ENCODE results near the gene LRP3.

The LRP3 gene

GRCh38 chr19:33226550-33227241 lies 32.6 kb downstream of the LRP3 start:
- Histone ChIP-seq H3K4me1 (ENCODE audit: insufficient read depth, low read length, severe bottlenecking) (no peaks in the 10 kb centered on the region), H3K9me2 (ENCODE audit: low read depth, low read length) (no peaks in the 10 kb centered on the region), H2AFZ (ENCODE audit: low read length) (no peak overlapping the region), H3K4me3 (ENCODE audit: low read depth, low read length, poor library complexity, severe bottlenecking) (no peak overlapping the region), H3K9me3 (ENCODE audit: low read length) (peaks cover 8% of the 10 kb centered on the region; the same call in 1 of the 2 replicates), H3K9ac (ENCODE audit: low read length) (no peak overlapping the region), H3F3A (ENCODE audit: insufficient read depth, low read length) (no peaks in the 10 kb centered on the region), H3K36me3 (ENCODE audit: insufficient read depth, low read length) (no peaks in the 10 kb centered on the region), H3K4me2 (ENCODE audit: low read length) (no peak overlapping the region), H3K27me3 (ENCODE audit: insufficient read depth, low read length) (no peaks in the 10 kb centered on the region), H3K27ac (ENCODE audit: low read depth, low read length, poor library complexity, severe bottlenecking) (no peak overlapping the region), H4K20me1 (ENCODE audit: insufficient read depth, low read length) (no peaks in the 10 kb centered on the region), H3K79me2 (ENCODE audit: insufficient read depth, low read length) (no peaks in the 10 kb centered on the region)
- TF ChIP-seq EZH2 (IDR thresholded peaks at IDR 0.05; ENCODE audit: borderline replicate concordance, low read length) (no peak), CTCF (IDR thresholded peaks at IDR 0.05; ENCODE audit: low read length) (no peak)

- Histone ChIP-seq H3K79me2 (ENCODE audit: insufficient read depth, low read length) (no peaks in the 10 kb centered on the region), H3K4me3 (ENCODE audit: low read depth, low read length, poor library complexity, severe bottlenecking) (no peak overlapping the region), H3K9me2 (ENCODE audit: low read depth, low read length) (no peaks in the 10 kb centered on the region), H3K9me3 (ENCODE audit: low read length) (peaks cover 8% of the 10 kb centered on the region; the same call in 1 of the 2 replicates), H3F3A (ENCODE audit: insufficient read depth, low read length) (no peaks in the 10 kb centered on the region), H3K27me3 (ENCODE audit: insufficient read depth, low read length) (no peaks in the 10 kb centered on the region), H4K20me1 (ENCODE audit: insufficient read depth, low read length) (no peaks in the 10 kb centered on the region), H2AFZ (ENCODE audit: low read length) (no peak overlapping the region), H3K36me3 (ENCODE audit: insufficient read depth, low read length) (no peaks in the 10 kb centered on the region), H3K27ac (ENCODE audit: low read depth, low read length, poor library complexity, severe bottlenecking) (no peak overlapping the region), H3K4me1 (ENCODE audit: insufficient read depth, low read length, severe bottlenecking) (no peaks in the 10 kb centered on the region), H3K4me2 (ENCODE audit: low read length) (no peak overlapping the region), H3K9ac (ENCODE audit: low read length) (no peak overlapping the region)
- TF ChIP-seq EZH2 (IDR thresholded peaks at IDR 0.05; ENCODE audit: borderline replicate concordance, low read length) (no peak), CTCF (IDR thresholded peaks at IDR 0.05; ENCODE audit: low read length) (no peak)
Measured at GRCh38 chr19:33227242-33227650, 33.1 kb downstream of the LRP3 start.

GRCh38 chr19:33227870-33228599 lies 33.9 kb downstream of the LRP3 start:
- H3K9ac ChIP-seq (ENCODE audit: low read length), result no peak overlapping the region
- peaks cover 8% of the 10 kb centered on the region; the same call in 1 of the 2 replicates for H3K9me3 ChIP-seq (ENCODE audit: low read length)
- H2AFZ ChIP-seq (ENCODE audit: low read length), result no peak overlapping the region
- no peak for TF ChIP-seq CTCF (IDR thresholded peaks at IDR 0.05; ENCODE audit: low read length)
- no peak for TF ChIP-seq EZH2 (IDR thresholded peaks at IDR 0.05; ENCODE audit: borderline replicate concordance, low read length)
- H3K27ac ChIP-seq (ENCODE audit: low read depth, low read length, poor library complexity, severe bottlenecking), result no peak overlapping the region
- no peak overlapping the region for H3K4me3 ChIP-seq (ENCODE audit: low read depth, low read length, poor library complexity, severe bottlenecking)
- H3F3A ChIP-seq (ENCODE audit: insufficient read depth, low read length), result no peaks in the 10 kb centered on the region
- no peaks in the 10 kb centered on the region; the same call in 1 of the 2 replicates for H3K27me3 ChIP-seq (ENCODE audit: insufficient read depth, low read length)
- no peaks in the 10 kb centered on the region for H3K36me3 ChIP-seq (ENCODE audit: insufficient read depth, low read length)
- H3K4me2 ChIP-seq (ENCODE audit: low read length), result no peak overlapping the region
- H3K79me2 ChIP-seq (ENCODE audit: insufficient read depth, low read length), result no peaks in the 10 kb centered on the region
- H3K9me2 ChIP-seq (ENCODE audit: low read depth, low read length), result no peaks in the 10 kb centered on the region
- no peaks in the 10 kb centered on the region for H3K4me1 ChIP-seq (ENCODE audit: insufficient read depth, low read length, severe bottlenecking)
- H4K20me1 ChIP-seq (ENCODE audit: insufficient read depth, low read length), result no peaks in the 10 kb centered on the region
